Fibroblast of peridontal ligament (primary cell): Measurements from ENCODE around the gene ZNF611.
A peak's percentile ranks its signal among the peaks of the same experiment; 100 is the strongest.
"Not testable (repeated sequence)": the region's sequence is repeated elsewhere in the genome, so short reads cannot be mapped to it uniquely, and the experiment has no call there.

Source experiments
- DNase-seq: peaks from one replicate; pipeline ENCODE4 v3.0.0-alpha.2; 2010; ENCODE audit errors: extremely low read depth

Gene ZNF611

DNA sequence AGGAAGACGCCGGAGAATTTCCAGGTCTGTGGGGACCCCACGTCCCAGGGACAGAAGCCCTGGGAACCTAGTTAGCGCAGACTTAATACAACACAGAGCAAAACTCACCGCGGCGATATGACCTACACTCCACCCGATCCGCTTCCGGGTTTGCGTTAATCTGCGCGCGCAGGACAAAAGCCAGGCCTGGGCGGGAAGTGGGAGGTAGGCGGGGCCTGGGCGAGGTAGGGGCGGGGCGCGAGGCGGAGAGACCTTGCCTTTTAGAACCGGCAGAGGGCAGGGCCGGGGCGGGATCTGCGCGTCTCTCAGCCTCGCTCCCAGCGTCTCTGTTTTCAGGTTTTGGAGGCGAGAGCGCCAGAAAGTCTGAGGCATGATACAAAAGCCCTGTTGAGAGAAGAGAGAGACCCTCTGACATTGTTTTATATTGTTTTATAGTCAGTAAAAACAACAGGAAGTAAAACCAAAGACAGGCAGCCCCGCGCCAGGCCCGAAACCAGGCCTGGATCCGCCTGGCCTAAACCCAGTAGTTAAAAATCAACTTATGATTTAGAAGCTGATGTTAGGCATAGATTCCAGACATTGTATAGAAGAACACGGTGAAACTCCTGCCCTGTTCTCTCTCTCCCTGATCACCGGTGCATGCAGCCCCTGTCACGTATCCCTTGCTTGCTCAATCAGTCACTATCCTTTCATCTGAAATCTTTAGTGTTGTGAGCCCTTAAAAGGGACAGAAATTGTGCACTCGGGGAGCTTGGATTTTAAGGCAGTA is at the start of gene ZNF611:
Gene ZNF611, minus strand, starts transcription at position 152 of the 769 bp plus-strand sequence. CDS start 19,150 bp downstream, outside the sequence.
- peak; percentile 90 for DNase-seq

- DNase-seq, result not testable (repeated sequence)
Measured at GRCh38 chr19:52782864-52783263, 48.0 kb upstream of the ZNF611 start.

DNA sequence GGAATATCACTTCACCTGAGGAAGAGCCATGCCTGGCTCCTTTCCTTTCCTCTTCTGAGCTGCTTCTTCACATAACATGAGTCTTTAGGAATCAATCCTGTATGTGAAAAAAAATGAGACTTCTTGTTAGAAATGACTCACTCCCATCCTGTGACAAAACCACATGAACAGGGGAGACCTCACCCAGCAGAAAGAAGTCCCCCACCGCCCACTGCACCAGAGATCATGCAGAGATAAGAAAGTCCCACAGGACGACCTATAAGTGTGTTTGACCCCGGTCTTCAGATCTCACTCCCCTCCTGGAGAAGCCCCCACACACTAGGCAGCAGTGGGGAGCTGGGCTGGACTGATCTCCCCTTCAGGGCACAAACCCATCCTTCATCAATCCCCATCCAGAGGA is 44.0 kb upstream of the ZNF611 start:
- no peak for DNase-seq

GRCh38 chr19:52756447-52756846 is 21.6 kb upstream of the ZNF611 start:
- not testable (repeated sequence) for DNase-seq

DNA sequence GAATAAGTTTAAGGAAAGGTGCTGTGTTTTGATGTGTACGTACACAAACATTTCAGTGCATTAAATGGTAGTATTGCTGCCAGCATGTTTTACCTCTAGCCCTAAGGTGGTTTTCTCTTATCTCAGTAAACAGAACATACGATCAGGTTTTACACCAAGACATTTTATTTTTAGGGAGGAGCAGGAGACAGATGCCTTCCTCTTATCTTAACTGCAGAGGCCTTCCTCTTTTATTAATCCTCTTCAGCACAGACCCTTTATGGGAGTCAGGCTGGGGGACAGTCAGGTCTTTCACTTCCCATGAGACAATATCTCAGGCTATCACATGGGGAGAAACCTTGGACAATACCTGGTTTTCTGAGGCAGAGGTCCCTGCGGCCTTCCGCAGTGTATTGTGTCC is 14.9 kb upstream of the ZNF611 start:
- no peak for DNase-seq

- DNase-seq, result peak; percentile 79
Measured at GRCh38 chr19:52748336-52748950, 13.6 kb upstream of the ZNF611 start.

DNA sequence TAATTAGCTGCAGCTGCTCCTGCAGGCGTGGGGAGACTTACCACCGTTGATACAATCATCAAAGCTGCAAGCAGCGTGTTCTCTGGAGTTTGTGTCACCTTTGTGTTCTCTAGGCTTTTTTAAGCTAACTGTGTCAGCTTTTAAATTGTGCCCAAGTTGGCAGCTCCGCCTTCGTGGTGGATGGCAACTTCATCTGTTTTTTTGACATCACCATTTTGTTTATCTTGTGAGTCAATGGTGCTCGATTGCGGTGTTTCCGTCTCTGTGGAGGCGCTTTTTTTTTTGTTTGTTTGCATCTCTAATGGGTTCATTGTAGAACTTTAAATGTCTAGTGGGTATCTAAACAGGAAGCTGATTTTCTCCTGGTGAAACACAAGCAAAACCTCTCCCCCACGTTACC is 11.1 kb upstream of the ZNF611 start:
- DNase-seq, result peak; percentile 13

DNA sequence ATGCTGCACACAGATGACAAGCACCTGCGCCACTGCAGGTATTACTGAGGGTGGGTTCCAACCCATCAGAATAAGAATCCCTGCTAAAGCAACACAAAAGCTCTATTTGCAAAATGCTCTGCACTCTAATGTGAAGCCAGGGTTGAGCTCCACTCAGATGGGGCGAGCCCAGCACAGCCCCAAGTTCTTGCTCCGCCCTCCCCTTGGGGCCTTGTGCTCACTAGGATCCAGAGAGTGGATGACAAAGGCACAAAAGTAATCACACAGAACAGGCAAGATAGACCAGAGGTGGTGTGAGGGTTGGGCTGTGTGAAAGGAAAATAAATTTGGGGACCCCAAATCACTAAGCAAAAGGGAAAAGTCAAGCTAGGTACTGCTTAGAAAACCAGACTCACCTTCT is 8.2 kb upstream of the ZNF611 start:
- no peak for DNase-seq

GRCh38 chr19:52742516-52742915 is 7.7 kb upstream of the ZNF611 start:
- no peak for DNase-seq

DNA sequence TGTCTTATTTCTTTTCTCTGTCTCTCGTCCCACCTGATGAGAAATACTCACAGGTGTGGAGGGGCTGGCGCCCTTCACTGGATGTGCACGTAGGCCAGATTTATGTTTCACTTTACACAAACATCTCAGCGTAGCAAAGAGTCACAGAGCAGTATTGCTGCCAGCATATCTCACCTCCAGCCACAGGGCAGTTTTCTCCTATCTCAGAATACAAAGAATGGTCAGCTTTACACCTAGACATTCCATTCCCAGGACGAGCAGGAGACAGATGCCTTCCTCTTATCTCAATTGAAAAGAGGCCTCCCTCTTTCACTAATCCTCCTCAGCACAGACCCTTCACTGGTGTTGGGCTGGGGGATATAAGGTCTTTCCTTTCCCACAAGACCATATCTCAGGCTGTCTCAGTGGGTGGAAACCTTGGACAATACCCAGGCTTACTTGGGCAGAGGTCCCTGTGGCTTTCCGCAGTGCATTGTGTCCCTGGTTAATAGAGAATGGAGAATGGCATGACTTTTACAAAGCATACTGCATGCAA is 7.2 kb upstream of the ZNF611 start:
- DNase-seq, result no peak

GRCh38 chr19:52741371-52741770 is 6.5 kb upstream of the ZNF611 start:
- not testable (repeated sequence) for DNase-seq

DNA sequence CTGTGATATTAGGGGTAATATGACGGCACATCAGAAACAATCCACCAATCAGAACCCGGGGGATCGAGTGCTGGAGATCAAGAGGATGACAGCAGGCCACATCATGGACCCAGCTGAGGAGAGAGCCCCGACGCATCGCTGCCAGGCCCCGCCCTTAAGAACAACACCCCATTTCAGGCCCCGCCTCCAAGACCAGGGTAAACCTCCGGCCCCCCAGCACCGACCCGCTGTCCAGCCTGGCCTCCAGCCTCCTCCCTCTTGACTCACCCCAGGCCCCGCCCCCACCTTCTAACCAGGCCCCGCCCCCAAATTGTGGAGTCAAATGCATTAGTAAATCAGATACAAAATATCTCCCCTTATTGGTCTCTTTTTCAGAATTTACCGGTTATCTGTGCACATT is 4.7 kb upstream of the ZNF611 start:
- no peak for DNase-seq

DNA sequence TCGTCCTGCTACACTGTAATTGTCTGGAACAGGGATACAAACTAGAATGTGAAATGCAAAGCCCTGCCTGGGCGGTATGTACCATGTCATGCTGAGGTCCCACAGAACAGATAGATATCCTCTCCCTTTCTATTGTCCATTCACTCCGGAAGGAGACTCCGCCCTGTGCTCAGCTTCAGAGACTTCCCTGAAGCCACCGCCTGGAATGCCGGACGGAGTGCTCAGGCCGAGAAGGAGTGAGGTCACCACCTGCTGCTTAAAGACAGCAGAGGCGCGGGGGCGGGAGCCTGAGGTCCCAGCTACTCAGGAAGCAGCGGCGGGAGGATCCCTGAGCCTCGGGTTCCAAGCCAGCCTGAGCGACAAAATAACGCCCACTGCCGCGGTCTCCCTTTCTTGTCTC is 890 bp upstream of the ZNF611 start:
- DNase-seq, result peak; percentile 12

- DNase-seq, result no peak
Measured at GRCh38 chr19:52734331-52734892, 432 bp downstream of the ZNF611 start.

GRCh38 chr19:52726051-52726450 is 8.8 kb downstream of the ZNF611 start:
- not testable (repeated sequence) for DNase-seq

GRCh38 chr19:52725528-52725961 is 9.3 kb downstream of the ZNF611 start:
- no peak for DNase-seq

GRCh38 chr19:52724701-52725514 is 9.9 kb downstream of the ZNF611 start:
- no peak for DNase-seq

DNA sequence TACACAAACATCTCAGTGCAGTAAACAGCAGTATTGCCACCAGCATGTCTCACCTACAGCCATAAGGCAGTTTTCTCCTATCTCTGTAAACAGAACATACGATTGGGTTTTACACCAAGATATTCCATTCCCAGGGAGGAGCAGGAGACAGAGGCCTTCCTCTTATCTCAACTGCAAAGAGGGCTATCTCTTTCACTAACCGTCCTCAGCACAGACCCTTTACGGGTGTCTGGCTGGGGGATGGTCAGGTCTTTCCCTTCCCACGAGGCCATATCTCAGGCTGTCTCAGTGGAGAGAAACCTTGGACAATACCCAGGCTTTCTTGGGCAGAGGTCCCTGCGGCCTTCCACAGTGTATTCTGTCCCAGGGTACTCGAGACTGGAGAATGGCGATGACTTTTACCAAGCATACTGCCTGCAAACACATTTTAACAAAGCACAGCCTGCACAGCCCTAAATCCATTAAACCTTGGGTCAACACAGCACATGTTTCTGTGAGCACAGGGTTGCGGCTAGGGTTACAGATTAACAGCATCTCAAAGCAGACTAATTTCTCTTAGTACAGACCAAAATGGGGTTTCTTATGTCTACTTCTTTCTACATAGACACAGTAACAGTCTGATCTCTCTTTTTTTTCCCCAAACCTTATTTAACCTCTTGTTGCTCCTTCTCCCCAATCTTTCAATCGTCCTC is 10.8 kb downstream of the ZNF611 start:
- DNase-seq, result not testable (repeated sequence)

GRCh38 chr19:52722062-52723003 is 12.5 kb downstream of the ZNF611 start:
- peak; percentile 78 for DNase-seq

DNA sequence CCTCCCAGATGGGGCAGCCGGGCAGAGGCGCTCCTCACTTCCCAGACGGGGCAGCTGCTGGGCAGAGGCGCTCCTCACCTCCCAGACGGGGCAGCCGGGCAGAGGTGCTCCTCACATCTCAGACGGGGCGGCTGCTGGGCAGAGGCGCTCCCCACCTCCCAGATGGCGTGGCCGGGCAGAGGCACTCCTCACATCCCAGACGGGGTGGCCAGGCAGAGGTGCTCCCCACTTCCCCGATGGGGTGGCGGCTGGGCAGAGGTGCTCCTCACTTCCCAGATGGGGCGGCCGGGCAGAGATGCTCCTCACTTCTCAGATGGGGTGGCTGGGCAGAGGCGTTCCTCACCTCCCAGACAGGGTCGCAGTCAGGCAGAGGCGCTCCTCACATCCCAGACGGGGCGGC is 14.3 kb downstream of the ZNF611 start:
- DNase-seq, result not testable (repeated sequence)
